ENCODE measurements around the gene ADNP2.

- no peak for TF ChIP-seq CTCF (IDR thresholded peaks at IDR 0.05)
- peak in 3 of 4 donors; percentile 34 to 66 (median 56) for TF ChIP-seq POLR2A (IDR thresholded peaks at IDR 0.05)
Measured at GRCh38 chr18:80108739-80109675, at the start of gene ADNP2.
